GM21390 (cell line): ENCODE measurements around the gene LIX1.

Source experiments
- ATAC-seq: cut with Tn5 transposase; IDR thresholded peaks from one replicate; pipeline ENCODE4 v1.9.1; 2021; ENCODE audit not compliant: unreplicated experiment

The LIX1 gene

DNA sequence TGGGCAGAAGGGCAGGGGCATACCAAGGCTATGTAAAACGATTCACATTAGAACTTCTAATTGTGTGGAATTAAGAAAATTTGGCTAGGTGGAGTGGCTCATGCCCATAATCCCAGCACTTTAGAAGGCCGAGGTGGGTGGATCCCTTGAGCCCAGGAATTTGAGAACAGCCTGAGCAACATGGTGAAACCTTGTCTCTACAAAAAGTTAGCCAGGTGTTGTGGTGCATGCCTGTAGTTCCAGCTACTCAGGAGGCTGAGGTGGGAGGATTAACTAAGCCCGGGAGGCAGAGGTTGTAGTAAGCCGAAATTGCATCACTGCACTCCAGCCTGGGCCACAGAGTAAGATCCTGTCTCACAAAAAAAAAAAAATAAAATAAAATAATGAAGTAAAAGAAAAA lies 65.2 kb downstream of the LIX1 start:
- no peak for ATAC-seq

DNA sequence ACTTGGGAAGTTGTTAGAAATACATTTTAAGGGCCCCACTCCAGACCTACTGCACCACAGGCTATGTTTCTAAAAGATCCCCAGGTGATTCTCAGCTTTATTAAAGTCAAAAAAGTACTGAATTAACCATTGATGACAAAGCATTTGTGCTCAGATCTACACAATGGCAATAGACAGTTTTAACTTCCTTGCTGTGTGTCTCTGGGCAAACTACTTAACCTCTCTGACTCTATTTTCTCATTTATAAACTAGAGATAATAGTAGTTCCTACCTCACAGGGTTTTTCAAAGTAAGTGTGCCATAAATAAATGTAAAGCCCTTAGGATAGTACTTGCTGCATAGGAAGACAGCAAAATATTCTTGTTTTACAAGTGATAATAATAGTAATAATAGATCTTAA lies 66.3 kb downstream of the LIX1 start:
- ATAC-seq, result no peak

DNA sequence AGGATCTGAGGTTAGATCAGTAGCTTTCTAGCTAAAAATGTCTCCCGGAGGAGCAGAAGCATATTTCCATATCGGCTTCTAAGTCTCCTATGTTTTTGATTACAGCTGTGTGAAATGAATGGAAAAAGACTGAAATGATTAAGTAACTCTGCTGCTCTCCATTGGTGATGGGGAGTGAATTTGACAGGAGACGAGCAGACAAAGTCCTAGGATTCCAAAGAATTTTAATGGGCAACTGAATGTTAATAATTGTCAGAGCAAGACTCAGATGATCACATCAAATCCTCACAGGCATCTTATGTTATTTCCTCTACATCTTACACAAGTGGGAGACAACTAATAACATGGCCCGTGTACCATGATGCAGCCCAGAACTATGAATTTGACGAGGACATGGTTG lies 66.8 kb downstream of the LIX1 start:
- no peak for ATAC-seq

DNA sequence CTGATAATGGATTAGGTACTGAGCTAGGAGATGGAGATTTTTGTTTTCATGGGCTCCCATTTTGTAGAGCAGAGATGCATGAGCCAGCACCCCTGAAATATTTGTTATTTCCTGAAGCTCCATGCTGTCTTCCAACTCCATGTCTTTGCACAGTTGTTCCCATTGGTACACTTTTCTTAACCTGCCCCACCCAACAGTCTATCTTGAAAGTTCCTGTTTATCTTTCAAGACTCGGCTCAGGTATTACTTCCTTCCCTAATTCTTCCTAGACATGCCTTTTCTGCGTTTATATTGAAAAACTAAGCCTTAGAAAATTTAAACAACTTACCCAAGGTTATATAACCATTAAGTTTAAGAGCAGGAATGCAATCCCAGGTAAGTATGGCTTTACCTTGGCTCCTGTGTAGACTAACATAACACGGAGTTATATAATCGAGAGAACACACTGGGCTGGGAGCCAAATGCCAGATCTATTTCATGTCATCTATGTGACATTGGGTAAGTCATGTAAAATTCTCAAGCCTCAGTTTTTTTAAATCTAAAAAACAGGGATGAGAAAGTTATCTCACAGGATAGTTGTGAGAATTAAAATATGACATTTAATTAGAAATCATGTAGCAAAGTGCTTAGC lies 67.4 kb downstream of the LIX1 start:
- no peak for ATAC-seq

DNA sequence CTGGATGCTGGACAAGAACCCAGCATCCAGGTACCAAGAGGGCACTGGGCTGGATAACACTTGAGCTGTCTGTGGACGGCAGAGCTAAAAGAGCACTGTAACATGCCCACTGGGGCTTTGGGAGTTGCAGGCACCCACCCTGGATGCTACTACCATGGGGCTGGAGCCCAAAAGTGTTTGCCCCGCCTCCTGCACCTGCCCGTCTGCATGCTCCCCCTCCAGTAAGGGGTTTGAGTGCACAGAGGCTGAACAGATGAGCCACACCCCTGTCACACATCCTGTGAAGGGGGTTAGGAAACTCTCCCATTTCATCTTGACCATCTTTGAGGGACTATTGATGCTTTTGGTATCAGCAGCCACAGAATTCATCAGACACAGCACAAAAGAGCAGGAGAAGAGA lies 69.0 kb downstream of the LIX1 start:
- no peak for ATAC-seq

DNA sequence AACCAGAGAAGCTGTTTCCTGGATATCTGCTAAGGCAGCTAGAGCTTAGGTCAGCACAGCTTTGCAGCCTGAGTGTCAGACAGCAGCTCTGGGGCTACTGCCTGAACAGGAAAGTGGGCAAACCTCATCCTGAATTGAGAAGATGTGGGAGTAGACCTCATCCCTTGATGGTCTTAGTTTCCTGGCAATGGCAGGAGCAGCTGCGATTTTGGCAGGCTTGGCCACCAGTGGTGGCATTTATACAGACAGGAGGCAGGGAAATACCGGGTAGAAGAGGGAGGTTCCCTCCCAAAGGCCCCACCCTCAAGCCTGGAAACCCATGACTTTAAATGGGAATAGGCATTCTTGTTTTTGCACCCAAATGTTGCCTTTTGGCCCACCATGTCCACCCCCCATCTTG lies 69.7 kb downstream of the LIX1 start:
- no peak for ATAC-seq

DNA sequence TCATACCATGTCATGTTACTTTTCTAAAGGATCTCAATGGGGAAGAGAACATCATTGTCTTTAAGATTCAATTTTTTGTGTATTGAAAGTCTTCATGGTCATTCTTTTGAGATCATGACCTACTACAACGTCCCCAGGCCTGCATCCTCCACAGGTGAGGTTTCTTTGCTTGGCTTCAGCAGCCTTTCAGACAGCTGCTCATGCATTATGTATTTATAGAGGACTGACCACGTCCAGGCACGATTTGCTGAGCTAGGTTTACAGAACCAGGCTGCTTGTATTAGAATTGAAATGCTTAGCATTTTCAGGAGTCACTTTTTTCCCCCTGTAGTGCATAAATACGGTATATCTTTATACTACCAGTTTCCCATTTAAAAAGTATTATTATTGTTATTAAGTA lies 70.4 kb downstream of the LIX1 start:
- ATAC-seq, result no peak

DNA sequence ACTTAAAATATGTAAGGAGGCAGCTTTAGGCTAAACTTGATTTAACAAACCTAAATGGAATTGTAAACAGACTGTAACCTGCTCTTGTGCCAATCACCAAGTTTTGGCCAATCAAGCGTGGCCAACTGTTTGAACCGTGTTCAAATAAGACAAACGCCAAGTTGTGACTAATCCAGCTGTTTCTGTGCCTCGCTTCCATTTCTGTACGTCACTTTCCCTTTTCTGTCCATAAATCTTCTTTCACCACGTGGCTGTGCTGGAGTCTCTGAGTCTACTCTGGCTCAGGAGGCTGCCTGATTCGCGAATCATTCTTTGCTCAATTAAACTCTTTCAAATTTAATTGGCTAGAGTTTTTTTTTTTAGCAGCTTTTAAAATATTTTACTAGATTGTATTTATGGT lies 71.3 kb downstream of the LIX1 start:
- ATAC-seq, result no peak

DNA sequence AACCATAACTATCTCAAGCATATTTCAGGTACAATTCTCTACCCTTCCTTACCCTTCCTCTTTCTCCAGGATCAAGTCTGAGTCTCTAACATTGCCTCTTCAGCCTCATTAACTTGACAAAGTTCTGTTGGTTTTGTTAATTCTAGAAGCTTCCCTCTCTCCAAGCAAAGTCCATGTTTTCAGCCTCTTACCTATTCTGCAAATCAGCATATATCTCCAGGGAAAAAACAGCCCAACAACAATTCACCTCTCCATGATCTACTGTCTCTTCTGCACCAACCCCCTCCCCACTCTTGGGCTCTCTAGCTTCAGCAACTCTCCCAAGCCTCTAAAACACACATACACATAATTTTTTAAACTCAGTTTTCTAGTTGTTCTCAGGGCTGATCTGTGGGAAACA lies 72.2 kb downstream of the LIX1 start:
- ATAC-seq, result no peak

DNA sequence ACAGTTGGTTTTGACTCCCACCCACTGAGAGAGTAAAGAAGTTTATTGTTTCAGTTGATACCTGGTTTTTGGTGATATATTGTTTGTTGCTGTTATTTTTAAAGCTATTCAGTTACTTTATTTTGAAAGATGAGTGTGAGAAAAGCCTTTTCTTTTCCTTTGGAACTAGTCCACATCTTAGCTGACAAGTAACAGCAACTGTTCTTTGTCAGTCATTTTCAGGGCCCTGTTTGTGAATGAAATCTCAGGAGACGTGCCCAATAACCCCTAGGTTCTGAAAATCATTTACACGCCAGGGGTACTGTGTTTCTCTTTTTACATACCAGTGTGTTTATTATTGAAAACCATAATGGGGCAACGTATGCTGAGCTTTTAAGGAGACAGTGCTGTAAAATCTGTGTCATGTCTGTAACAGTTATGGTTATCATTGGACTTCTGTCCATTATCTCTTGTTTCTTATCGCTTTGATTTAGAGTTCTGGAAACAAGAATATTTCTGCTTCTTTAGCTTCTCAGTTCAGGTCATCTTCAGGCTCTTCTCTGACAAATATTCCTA lies 75.0 kb downstream of the LIX1 start:
- no peak for ATAC-seq

DNA sequence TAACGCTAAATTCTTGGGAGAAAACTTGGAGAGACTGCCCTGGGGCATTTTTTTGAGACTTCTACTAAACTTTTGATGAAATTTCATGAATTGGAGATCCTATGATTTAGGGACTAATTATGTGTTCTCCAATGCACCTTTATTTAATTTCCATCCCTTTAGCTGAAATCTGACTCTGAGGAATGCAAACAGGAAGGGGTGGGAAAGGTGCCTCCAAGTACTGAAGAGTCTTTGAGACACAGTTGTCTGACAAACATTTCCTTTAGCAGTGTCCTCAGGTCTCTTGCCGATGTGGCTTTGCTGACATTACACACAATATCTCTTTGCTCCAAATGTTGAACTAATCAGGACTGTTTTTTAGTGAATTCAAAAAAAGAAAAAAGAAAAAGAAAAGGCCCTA lies 76.9 kb downstream of the LIX1 start:
- no peak for ATAC-seq

DNA sequence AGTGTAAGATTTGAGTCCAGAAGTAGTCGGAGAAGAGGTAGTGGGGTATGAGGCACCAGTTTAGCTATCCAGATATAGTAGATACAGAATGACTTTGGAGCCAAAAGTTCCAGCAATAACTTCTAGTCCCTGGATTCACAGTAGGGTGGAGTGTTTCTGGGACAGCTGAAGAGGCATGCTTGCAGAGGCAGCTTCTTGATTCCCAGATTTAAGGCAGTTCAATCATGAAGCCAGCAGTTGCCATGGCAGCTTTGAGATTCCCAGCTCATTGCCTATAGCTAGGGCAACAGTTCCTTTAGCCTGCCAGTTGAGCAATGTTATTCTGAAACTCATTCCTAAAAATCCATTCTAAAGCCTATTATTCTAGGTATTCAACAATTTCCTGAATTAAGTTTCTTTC lies 79.2 kb downstream of the LIX1 start:
- ATAC-seq, result no peak

DNA sequence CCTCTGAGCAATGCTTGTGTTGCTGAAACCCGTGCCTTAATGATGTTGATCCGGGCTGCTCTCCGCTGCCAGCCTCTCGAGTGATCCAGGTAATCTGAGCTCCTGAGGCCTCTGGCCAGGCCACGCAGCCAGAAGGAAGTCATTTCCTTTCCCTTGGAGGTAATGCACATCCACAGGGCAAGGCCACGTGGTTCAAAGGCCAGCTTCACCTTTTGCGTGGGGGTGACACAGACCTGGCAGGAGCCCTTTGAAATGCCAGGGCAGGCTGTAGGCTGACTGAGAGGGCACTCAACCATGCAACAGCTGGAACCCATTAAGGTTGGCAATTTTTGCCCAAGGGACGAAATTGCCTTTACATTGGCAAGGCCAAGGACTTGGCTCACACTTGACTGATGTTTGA lies 80.4 kb downstream of the LIX1 start:
- no peak for ATAC-seq

DNA sequence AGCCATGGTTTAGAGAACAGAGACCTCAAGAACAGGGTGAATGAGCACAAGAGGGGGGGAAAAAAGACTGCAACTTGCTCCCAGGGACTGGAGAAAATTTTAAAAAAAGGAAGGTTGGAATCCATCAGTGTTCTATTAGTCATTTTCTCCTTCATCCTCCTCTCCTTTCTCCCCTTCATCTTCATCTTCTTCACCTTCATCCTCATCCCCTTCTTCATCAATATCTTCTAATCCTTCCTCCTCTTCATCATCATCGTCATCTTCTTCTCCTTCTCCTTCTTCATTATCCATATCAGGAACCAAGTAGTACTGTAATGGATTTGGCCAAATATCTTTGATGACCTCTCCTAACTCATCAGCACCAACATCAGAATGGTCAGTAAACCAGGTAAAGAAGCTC lies 86.1 kb downstream of the LIX1 start:
- no peak for ATAC-seq

DNA sequence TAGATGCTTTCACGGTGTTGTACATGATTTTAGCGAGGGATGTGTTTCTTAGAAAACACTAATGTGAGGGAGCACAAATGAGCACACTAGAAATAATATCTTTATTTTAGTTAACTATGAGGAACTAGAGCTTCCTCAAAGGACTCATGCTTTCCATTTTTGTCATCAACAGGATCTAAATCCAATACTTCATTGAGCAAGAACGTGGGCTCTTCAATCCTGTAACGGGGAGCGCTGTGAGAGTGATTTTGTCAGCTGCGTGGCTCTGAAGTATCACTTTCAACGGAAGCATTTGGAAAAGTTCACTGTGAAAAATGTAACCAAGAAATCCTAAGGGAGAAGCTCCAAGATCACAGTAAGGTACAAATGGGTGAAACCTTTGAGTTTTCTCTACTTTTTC lies 93.2 kb downstream of the LIX1 start:
- no peak for ATAC-seq

DNA sequence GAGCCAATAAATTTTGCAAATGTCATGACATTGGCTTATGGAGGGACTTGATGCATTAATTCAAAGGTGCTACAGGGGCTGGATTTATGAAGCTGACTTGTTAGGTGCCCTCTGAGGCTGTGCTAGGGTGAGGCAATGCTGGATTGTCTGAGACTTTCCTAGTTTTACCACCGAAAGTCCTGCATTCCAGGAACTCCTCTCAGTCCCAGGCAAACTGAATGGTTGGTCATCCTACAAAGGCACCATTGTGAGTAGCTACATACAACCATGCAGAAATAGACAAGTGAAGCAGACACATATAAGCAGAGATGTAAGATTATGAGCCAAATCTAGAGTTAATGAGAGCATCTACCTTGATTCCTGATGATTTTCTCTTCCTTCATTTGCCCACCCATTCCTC lies 95.3 kb downstream of the LIX1 start:
- ATAC-seq, result no peak

DNA sequence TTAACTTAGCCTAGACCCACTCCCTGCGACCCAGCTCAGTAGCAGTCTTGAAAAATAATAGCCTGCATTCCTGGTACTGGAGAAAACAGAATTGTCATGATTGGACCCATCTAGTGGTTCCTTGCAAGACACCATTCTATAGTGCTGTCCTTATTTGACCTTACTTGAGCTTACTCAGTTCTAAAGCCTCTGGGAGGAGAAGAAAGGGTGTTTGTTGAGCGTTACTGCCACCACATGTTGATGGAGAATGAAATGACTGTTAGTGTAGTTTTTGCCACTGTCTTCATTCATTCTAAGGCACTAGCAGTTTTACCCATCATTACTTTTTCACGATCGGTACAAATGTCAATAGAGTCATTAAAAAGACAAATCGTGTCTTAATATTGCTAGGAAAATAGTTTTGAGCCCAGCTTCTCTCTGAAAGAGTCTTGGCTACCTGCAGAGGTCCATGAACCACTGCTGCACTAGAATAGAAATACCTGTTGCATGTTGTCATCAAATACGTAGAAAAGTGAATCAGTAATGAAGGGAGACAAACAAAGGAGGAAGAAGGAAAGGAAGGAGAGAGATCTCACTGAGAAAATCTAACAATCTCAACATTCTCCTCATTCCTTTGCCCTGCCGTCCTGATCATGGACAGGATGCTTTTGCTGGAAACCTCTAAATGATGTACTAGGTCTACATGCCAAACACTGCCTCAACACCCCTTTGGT lies 96.0 kb downstream of the LIX1 start:
- ATAC-seq, result no peak

DNA sequence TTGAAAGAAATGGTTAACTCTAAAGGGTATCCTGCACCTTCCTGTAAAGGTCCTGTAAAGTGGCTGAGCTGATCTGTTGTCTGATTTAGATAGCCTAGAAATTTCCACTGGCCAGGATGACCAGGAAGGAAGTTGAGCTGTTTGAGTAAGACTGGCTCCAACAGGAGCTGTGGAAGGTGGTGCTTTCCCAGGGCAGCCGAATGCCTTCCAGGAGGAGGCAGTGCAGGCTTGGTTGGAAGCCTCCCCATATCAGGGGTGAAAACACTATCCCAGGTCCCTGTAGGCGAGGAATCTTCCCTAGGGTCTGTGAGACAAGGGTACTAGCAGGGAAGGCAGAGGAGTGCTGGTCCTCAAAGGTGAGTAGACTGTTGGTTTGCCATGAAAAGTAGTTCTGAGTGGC lies 98.4 kb downstream of the LIX1 start:
- ATAC-seq, result no peak

DNA sequence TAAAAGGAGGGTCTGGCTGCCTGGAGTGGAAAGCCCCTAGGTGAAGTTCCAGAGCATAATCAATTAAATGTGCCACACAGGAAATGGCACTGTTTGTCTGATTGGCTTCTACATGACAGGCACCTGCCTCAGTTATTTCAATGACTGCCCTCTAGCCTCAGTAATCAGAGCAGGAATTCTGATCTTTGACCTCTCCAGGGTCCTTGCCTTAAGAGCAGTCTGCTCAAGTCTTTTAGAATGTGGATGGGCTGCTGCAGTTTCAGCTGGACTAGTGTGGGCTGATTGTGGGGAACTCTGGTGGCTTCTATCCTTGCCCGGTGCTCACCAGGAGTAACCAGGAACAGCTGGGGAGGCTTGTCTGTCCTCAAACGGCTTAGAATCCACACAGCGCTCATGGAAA lies 98.9 kb downstream of the LIX1 start:
- ATAC-seq, result no peak

DNA sequence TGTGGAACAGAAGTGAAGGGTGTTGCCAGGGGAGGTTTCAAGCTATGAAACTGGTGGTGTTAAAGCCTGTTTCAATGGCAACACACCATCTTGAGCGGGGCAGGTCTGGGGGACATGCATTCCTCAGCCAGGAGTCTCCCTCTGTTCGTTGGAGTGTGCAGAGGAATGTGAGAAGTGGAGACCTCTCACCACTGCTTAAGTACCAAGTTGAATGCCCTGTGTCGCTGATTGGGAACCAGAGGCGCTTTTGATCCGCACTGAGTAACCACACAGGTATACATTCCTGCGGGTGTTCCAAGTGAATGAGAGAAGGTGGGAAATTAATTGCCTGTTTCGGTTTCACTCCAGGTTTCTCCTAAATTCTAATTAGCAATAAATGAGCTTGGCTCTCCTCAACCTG lies 99.4 kb downstream of the LIX1 start:
- ATAC-seq, result no peak
